ENCODE results near the gene CAPRIN1.

DNA sequence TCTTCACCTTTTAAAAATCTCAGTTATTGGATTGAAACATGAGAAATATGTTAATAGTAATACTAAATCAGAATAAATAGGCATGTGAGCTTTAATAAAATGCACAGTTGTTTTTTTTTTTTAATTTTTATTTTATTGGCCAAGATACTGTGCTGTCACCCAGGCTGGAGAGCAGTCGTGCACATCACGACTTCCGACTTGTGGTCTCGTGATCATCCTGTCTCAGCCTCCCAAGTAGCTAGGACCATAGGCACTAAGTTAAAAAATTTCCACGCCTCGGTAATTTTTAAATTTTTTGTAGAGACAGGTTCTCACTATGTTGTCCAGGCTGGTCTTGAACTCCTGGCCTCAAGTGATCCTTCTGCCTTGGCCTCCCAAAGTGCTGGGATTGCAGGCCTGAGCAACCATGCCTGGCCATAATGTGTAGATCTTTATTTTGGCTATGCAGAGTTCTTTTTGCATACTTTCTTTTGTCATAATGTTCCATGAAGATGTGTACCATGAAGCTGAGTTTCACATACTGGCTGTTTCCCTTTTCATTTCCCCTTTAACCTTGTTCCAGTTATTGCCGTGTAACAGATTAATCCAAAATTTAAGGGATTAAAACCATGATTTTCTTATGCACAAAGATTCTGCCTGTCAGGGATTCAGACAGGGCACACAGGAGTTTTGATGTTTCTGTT is 16.0 kb downstream of the CAPRIN1 start:
- TF ChIP-seq POLR2A (IDR thresholded peaks at IDR 0.05; ENCODE audit: low read length), result no peak
- no peak for TF ChIP-seq GATA1 (IDR thresholded peaks at IDR 0.05; ENCODE audit: low read depth, low read length)

Data from erythroblast (primary cell).